ENCODE data around the gene CDH4.

DNA sequence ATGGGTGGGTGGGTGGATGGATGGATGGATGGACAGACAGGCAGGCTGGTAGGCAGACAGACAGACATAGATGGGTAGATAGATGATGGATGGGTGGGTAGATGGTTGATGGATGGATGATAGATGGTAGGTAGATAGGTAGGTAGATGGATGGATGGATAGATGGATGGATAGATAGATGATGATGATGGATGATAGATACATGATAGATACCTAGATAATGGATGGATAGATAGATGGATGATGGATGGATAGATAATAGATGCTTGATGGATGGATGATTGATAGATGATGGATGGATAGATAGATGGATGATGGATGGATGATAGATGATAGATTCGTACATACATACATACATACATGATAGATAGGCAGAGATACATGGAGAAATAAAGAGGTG is 368.1 kb downstream of the CDH4 start:
- TF ChIP-seq, protein P1, sequence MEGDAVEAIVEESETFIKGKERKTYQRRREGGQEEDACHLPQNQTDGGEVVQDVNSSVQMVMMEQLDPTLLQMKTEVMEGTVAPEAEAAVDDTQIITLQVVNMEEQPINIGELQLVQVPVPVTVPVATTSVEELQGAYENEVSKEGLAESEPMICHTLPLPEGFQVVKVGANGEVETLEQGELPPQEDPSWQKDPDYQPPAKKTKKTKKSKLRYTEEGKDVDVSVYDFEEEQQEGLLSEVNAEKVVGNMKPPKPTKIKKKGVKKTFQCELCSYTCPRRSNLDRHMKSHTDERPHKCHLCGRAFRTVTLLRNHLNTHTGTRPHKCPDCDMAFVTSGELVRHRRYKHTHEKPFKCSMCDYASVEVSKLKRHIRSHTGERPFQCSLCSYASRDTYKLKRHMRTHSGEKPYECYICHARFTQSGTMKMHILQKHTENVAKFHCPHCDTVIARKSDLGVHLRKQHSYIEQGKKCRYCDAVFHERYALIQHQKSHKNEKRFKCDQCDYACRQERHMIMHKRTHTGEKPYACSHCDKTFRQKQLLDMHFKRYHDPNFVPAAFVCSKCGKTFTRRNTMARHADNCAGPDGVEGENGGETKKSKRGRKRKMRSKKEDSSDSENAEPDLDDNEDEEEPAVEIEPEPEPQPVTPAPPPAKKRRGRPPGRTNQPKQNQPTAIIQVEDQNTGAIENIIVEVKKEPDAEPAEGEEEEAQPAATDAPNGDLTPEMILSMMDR (IDR thresholded peaks at IDR 0.05; ENCODE audit: insufficient read depth, low read depth, low read length) = no peak
- TF ChIP-seq EZH2 (IDR thresholded peaks at IDR 0.05; ENCODE audit: insufficient read depth, low read length) = no peak

Measured in astrocyte (in vitro differentiated cells and primary cell).